ENCODE data around the gene LRRC37B.
"Not testable (repeated sequence)": the region's sequence is repeated elsewhere in the genome, so short reads cannot be mapped to it uniquely, and the experiment has no call there.

The LRRC37B gene

GRCh38 chr17:32086833-32087232, 79.7 kb downstream of the LRRC37B start:
- DNase-seq (ENCODE audit: low read depth in 2 of 2): not testable (repeated sequence)

- not testable (repeated sequence) for DNase-seq (ENCODE audit: low read depth in 2 of 2)
Observed at GRCh38 chr17:32092062-32092461, 84.9 kb downstream of the LRRC37B start.

- DNase-seq (ENCODE audit: low read depth in 2 of 2): no peak
Observed at GRCh38 chr17:32099686-32100085, 92.5 kb downstream of the LRRC37B start.

GRCh38 chr17:32100323-32100722, 93.1 kb downstream of the LRRC37B start:
- DNase-seq (ENCODE audit: low read depth in 2 of 2): not testable (repeated sequence)

- no peak for DNase-seq (ENCODE audit: low read depth in 2 of 2)
Observed at GRCh38 chr17:32100971-32101631, 93.9 kb downstream of the LRRC37B start.

- no peak for DNase-seq (ENCODE audit: low read depth in 2 of 2)
Observed at GRCh38 chr17:32102172-32102571, 95.0 kb downstream of the LRRC37B start.

- DNase-seq (ENCODE audit: low read depth in 2 of 2): no peak
Observed at GRCh38 chr17:32102646-32103186, 95.5 kb downstream of the LRRC37B start.
